ENCODE data around the gene DNAJC13. TPM values are rescaled to one million over a fixed set of nuclear protein-coding genes. Genes with fewer than 3 reads are reported as not detected.

DNAJC13 gene
- total RNA-seq, 1 experiment from 2014 or later, result 28.8 TPM

- H3K36me3 ChIP-seq (ENCODE audit: control insufficient read depth in 1 of 2, insufficient read depth in 2 of 2, low read length in 2 of 2), result peaks cover 3 to 7% of the 10 kb centered on the region in 2 experiments; a peak in 2 of 4 replicates
- BruUV-seq (replicated peaks), result no TSS peak
- DNase-seq (ENCODE audit: low read depth, low spot score) (no peak), ATAC-seq (no peak)
- no peak overlapping the region for H3K9ac ChIP-seq (ENCODE audit: low read length)
- no peak overlapping the region for H3K4me3 ChIP-seq (replicated peaks in 1 of 2; ENCODE audit: low read depth in 1 of 2, low read length in 2 of 2)
- no peaks in the 10 kb centered on the region for H3K27me3 ChIP-seq (ENCODE audit: insufficient read depth, low read length)
- ChIA-PET POLR2A (no interaction called here), CTCF (no interaction called here), RAD21 (ENCODE audit: low non-redundant PET in 1 of 2, low total read pairs in 2 of 2, uncharacterized antibody in 2 of 2, unreplicated experiment in 2 of 2) (no interaction called here)
- H3K4me2 ChIP-seq (ENCODE audit: low read length), result no peak overlapping the region
- no peaks in the 10 kb centered on the region for H4K20me1 ChIP-seq (ENCODE audit: insufficient read depth)
- no peaks in the 10 kb centered on the region for H3K9me2 ChIP-seq (ENCODE audit: insufficient read depth)
- H3K27ac ChIP-seq (ENCODE audit: low read depth, low read length), result no peak overlapping the region
- no peaks in the 10 kb centered on the region for H3K9me3 ChIP-seq (ENCODE audit: control insufficient read depth in 1 of 2, insufficient read depth in 1 of 2, low read depth in 1 of 2, low read length in 2 of 2)
- intact Hi-C loops (cut with micrococcal nuclease), result no loop called here
- no peak overlapping the region for H2AFZ ChIP-seq (ENCODE audit: low read depth, low read length, poor library complexity, severe bottlenecking)
- no peaks in the 10 kb centered on the region for H3K79me2 ChIP-seq (ENCODE audit: insufficient read depth, low read length)
- TF ChIP-seq SP1 (IDR thresholded peaks at IDR 0.05; ENCODE audit: low read depth) (no peak), RAD21 (IDR thresholded peaks at IDR 0.05; ENCODE audit: low read depth) (no peak), ZBTB33 (IDR thresholded peaks at IDR 0.05; ENCODE audit: extremely low read depth, insufficient replicate concordance, low read length) (no peak), POLR2A (IDR thresholded peaks at IDR 0.05; ENCODE audit: borderline replicate concordance, extremely low read depth, insufficient read depth, insufficient read length) (no peak), EZH2phosphoT487 (IDR thresholded peaks at IDR 0.05; ENCODE audit: borderline replicate concordance) (no peak), FOSL1 (IDR thresholded peaks at IDR 0.05; ENCODE audit: low read depth) (no peak), ATF3 (IDR thresholded peaks at IDR 0.05) (no peak), CEBPB (IDR thresholded peaks at IDR 0.05; ENCODE audit: low read depth) (no peak), POLR2AphosphoS5 (IDR thresholded peaks at IDR 0.05; ENCODE audit: low read depth, low read length) (no peak), SIN3A (IDR thresholded peaks at IDR 0.05; ENCODE audit: low read depth) (no peak)
- TF ChIP-seq, protein P1, sequence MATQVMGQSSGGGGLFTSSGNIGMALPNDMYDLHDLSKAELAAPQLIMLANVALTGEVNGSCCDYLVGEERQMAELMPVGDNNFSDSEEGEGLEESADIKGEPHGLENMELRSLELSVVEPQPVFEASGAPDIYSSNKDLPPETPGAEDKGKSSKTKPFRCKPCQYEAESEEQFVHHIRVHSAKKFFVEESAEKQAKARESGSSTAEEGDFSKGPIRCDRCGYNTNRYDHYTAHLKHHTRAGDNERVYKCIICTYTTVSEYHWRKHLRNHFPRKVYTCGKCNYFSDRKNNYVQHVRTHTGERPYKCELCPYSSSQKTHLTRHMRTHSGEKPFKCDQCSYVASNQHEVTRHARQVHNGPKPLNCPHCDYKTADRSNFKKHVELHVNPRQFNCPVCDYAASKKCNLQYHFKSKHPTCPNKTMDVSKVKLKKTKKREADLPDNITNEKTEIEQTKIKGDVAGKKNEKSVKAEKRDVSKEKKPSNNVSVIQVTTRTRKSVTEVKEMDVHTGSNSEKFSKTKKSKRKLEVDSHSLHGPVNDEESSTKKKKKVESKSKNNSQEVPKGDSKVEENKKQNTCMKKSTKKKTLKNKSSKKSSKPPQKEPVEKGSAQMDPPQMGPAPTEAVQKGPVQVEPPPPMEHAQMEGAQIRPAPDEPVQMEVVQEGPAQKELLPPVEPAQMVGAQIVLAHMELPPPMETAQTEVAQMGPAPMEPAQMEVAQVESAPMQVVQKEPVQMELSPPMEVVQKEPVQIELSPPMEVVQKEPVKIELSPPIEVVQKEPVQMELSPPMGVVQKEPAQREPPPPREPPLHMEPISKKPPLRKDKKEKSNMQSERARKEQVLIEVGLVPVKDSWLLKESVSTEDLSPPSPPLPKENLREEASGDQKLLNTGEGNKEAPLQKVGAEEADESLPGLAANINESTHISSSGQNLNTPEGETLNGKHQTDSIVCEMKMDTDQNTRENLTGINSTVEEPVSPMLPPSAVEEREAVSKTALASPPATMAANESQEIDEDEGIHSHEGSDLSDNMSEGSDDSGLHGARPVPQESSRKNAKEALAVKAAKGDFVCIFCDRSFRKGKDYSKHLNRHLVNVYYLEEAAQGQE (IDR thresholded peaks at IDR 0.05; ENCODE audit: low read depth), result no peak
- no peaks in the 10 kb centered on the region for H3K4me1 ChIP-seq (ENCODE audit: control insufficient read depth in 1 of 2, insufficient read depth in 2 of 2, low read length in 2 of 2)
These were observed 100.0 kb downstream of the DNAJC13 start for GRCh38 chr3:132517311-132517710.
